IPS-11a (cell line): Measurements from ENCODE around the gene NDUFAF2.
"Not testable (repeated sequence)": the region's sequence is repeated elsewhere in the genome, so short reads cannot be mapped to it uniquely, and the experiment has no call there.

Source experiments
- H3K4me3 ChIP-seq: one replicate; pipeline ENCODE4 v1.5.1; 2013; ENCODE audit warnings: low read depth, low read length, control low read depth

NDUFAF2 gene, protein sequence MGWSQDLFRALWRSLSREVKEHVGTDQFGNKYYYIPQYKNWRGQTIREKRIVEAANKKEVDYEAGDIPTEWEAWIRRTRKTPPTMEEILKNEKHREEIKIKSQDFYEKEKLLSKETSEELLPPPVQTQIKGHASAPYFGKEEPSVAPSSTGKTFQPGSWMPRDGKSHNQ

GRCh38 chr5:60944904-60945812 lies at the start of gene NDUFAF2, which contains the start of gene ERCC8:
NDUFAF2 (plus strand) TSS chr5:60945205; CDS start chr5:60945256, 51 bp downstream.
ERCC8 (minus strand) TSS chr5:60945070; CDS start chr5:60945008, 62 bp downstream.
- H3K4me3 ChIP-seq, result peak within 1 kb of the TSS; percentile 92

DNA sequence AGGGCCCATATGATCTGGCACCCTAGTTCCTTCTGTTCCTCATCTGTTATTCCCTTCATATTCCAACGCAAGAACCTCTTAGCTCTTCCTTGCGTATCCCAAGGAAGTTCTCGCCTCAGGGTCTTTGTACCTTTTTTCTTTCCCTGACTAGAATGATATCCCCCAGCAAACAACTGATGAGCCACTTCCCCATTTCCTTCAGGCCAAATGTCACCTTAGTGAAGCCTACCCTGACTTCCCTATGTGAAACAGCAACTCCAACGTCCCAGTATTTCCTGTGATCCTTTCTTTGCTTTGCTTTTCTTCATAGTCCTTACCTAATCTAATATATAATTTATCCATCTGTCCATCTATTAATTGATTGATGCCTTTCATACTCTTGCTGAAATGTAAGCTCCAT lies 48.0 kb upstream of the NDUFAF2 start:
- no peak overlapping the region for H3K4me3 ChIP-seq

GRCh38 chr5:60903356-60903755 lies 41.6 kb upstream of the NDUFAF2 start:
- no peak overlapping the region for H3K4me3 ChIP-seq

DNA sequence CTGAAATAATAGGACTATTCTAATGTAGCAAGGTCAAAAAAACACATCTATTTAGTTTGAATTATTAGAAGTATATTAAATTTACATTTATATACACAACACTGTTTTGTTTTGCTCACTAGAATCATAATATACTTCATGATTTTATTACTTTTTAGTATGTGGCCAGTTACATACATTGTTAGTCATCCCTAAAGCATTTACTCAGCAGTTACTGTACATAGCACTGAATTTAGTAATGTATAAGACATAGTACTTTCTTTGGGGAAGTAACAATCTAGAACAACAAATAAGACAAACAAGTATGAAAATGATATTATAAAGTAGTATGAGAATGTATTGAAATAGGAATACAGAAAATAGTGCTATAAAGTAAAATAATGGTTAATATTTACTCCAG lies 28.4 kb upstream of the NDUFAF2 start:
- no peak overlapping the region for H3K4me3 ChIP-seq

DNA sequence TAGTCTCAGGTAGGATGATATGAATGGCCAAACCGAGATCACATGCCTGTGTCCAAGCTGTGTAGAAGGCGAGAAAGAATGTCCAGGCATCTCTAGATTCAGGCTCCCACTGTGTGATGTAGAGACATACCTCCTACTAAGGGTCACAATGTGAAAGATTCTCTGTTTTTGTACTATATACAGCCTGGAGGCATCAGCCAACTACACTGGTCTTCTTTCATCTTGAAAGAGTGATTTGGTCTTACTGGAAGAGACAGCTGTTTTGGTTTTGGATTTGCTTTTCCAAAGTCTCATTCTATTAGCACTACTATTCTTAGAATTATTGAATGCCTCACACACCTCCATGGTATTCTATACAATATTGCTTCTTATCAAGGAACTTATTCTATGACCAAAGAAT lies 26.5 kb upstream of the NDUFAF2 start:
- H3K4me3 ChIP-seq, result no peak overlapping the region

DNA sequence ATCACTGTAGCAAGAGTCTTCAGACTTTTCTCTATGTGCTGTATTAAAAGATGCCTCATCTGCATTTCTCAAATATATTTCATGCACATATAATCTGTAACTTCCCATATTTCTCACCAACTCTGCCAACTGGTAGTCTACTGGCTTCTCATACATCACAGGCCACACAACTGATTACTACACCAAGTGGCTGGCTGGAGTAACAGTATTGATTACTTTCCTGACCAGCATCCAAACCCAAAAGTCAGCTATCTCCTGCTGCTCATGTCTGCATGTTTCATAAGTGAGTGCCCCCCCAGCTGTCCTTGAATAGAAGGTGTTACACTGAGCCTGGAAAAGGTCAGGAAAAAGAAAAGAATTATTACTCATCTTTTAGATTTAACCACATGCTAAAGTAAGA lies 17.6 kb upstream of the NDUFAF2 start:
- no peak overlapping the region for H3K4me3 ChIP-seq

- H3K4me3 ChIP-seq, result no peak overlapping the region
These were observed 16.0 kb upstream of the NDUFAF2 start for GRCh38 chr5:60929024-60929423.

DNA sequence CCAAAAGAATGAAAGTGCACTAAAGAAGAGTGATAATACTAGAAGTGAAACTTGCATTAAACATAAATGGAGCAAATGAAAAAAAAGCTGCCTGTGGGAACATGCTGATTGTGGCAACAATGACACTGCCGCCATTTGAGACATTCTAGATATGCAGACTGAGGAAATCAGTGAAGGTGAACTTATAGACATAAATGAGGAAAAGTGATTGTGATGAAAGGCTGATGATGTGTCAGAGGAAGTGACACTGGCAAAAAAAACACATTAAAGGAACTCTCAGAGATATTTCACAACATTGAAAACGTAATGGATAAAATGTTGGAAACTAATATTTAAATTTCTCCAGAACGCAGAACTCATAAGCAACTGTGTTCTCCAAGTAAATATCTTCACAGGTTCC lies 1.4 kb upstream of the NDUFAF2 start:
- H3K4me3 ChIP-seq, result no peak overlapping the region

GRCh38 chr5:60945813-60946187 lies 795 bp downstream of the NDUFAF2 start:
- H3K4me3 ChIP-seq, result peak overlapping the region; percentile 92

- no peak overlapping the region for H3K4me3 ChIP-seq
These were observed 3.7 kb downstream of the NDUFAF2 start for GRCh38 chr5:60948738-60949137.

- no peak overlapping the region for H3K4me3 ChIP-seq
These were observed 10.2 kb downstream of the NDUFAF2 start for GRCh38 chr5:60955239-60955638.

DNA sequence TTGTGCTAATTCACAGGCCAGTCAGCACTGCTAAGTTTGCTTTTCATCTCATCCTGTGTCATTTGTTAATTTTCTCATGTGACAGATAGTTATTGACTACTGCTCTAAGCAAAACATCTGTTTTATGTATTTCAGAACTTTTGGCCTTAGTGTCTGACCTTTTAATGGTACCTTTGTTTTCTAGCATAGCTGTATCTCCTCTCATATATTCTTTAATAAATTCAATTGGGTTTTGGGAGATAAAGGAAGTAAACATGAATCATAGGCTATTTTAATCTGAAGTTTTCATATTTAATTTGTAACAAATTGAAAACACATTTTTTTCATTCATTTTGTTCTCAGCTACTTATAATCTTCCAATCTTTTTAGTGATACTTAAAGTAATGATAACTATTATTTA lies 13.1 kb downstream of the NDUFAF2 start:
- no peak overlapping the region for H3K4me3 ChIP-seq

- H3K4me3 ChIP-seq, result no peak overlapping the region
These were observed 13.7 kb downstream of the NDUFAF2 start for GRCh38 chr5:60958712-60959111.

GRCh38 chr5:60959156-60959555 lies 14.2 kb downstream of the NDUFAF2 start:
- no peak overlapping the region for H3K4me3 ChIP-seq

DNA sequence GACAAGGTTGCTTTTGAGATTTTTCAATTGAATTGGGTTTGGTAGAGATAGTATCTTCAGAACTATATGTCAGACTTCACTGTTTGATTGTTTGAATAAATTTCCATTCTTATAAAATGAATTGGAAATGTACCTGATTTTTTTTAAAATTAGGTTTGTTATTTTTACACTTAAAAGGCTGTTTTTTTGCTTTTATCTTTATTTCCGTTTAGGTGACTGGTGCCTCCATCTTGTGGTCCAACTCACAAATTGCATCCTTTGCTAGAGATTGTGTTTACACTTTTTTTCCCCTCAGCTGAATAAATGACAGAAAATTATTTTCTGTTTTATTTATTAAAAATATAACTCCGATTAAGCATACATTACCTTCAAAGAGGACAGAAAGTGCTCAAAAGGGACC lies 15.6 kb downstream of the NDUFAF2 start:
- H3K4me3 ChIP-seq, result no peak overlapping the region

DNA sequence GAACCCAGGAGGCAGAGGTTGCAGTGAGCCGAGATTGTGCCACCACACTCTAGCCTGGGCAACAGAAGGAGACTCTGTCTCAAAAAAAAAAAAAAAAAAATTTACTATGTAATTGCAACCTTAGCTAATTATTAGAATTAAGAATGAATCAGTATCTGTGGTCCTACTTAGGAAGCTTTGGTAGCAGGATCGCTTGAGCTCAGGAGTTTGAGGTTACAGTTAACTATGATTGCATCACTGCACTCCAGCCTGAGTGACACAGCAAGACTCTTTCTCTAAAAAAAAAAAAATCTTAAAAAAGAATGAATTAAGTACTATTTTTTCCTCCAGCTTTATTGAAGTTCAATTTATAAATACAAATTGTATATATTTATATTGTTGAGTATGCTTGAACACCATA lies 16.7 kb downstream of the NDUFAF2 start:
- no peak overlapping the region for H3K4me3 ChIP-seq

GRCh38 chr5:60972231-60972630 lies 27.2 kb downstream of the NDUFAF2 start:
- no peak overlapping the region for H3K4me3 ChIP-seq

DNA sequence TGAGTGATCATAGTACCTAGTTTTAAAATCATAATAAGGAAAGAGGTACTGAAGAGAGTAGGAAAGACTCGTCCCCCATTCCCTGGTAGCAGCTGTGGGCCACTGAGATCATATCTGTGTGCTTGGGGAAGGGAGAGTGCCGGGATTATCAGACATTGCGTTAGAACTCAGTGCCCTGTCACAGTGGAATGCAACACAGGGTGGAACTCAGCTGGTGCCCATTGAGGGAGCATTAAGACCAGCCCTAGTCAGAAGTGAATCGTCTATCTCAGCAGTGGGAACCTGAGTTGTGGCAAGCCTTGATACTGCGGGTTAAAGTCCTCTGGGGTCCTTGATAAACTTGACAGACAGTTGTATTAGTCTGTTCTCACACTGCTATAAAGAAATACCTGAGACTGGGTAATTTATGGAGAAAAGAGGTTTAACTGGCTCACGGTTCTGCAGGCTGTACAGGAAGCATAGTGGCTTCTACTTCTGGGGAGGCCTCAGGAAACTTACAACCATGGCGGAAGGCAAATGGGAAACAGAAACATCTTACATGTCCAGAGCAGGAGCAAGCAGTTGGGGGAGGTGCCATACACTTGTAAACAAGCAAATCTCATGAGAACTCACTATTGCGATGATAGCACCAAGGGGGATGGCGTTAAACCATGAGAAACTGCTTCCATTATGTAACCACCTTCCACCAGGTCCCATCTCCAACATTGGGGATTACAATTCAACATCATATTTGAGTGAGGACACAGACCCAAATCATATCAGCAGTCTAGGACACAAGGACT lies 33.1 kb downstream of the NDUFAF2 start:
- no peak overlapping the region for H3K4me3 ChIP-seq

DNA sequence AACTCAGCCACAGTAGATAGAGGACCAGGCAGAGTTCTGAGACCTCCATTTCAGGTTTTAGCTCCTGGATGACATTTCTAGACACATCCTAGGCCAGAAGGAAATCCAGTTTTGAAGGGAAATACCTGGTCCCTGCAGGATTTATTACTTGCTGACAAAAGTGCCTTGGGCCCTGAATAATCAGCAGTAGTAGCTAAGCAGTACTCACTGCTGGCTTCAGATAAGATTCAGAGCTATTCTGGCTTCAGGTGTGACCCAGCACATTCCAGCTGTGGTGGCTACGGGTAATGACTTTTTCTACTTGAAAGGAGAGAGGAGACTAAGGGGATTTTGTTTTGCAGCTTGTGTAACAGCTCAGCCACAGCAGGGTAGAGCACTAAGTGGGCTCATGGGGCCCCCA lies 34.0 kb downstream of the NDUFAF2 start:
- no peak overlapping the region for H3K4me3 ChIP-seq

DNA sequence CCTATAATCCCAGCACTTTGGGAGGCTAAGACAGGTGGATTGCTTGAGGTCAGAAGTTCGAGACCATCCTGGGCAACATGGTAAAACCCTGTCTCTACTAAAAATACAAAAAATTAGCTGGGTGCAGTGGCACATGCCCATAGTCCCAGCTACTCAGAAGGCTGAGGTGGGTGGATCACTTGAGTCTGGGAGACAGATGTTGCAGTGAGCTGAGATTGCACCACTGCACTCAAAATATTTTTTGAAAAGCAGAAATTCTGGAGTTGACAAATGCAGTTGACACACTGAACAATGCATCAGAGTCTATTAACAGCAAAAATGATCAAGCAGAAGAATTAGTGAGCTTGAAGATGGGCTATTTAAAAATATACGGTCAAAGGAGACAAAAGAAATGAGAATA lies 35.5 kb downstream of the NDUFAF2 start:
- no peak overlapping the region for H3K4me3 ChIP-seq

- H3K4me3 ChIP-seq, result not testable (repeated sequence)
These were observed 37.1 kb downstream of the NDUFAF2 start for GRCh38 chr5:60982127-60982526.

DNA sequence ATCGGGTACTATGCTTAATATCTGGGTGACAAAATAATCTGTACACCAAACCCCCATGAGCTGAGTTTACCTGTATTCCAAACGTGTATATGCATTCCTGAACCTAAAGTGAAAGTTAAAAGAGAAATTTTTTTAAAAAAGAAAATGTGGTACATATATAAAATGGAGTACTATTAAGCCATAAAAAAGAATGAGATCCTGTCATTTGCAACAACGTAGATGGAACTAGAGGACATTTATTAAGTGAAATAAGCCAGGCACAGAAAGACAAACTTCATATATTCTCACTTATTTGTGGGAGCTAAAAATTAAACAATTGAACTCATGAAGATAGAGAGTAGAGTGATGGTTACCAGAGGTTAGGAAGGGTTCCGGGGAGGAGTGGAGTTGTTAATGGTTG lies 44.8 kb downstream of the NDUFAF2 start:
- H3K4me3 ChIP-seq, result no peak overlapping the region
